ENCODE data around the gene ADSS1.

The ADSS1 gene

GRCh38 chr14:104696671-104697316 is 27.2 kb upstream of the ADSS1 start:
- H3K36me3 ChIP-seq (ENCODE audit: insufficient read depth, low read depth, low read length) = peaks cover 5% of the 10 kb centered on the region; the same call in 1 of the 2 replicates
- H3K4me1 ChIP-seq (ENCODE audit: insufficient read depth, low read length) = peaks cover 18% of the 10 kb centered on the region
- no peak overlapping the region for H3K4me3 ChIP-seq (ENCODE audit: low read length)

GRCh38 chr14:104697317-104697703 is 26.7 kb upstream of the ADSS1 start:
- H3K4me3 ChIP-seq (ENCODE audit: low read length) = no peak overlapping the region
- peaks cover 18% of the 10 kb centered on the region for H3K4me1 ChIP-seq (ENCODE audit: insufficient read depth, low read length)
- peaks cover 7% of the 10 kb centered on the region; the same call in 1 of the 2 replicates for H3K36me3 ChIP-seq (ENCODE audit: insufficient read depth, low read depth, low read length)
- H3K27me3 ChIP-seq (ENCODE audit: insufficient read depth, low read length) = no peaks in the 10 kb centered on the region; the same call in 1 of the 2 replicates
- H3K27ac ChIP-seq (ENCODE audit: low read length) = no peak overlapping the region
- H3K9me3 ChIP-seq (ENCODE audit: insufficient read depth, low read depth, low read length) = no peaks in the 10 kb centered on the region
- no peak overlapping the region for H3K9ac ChIP-seq (ENCODE audit: low read depth, low read length)

More at GRCh38 chr14:104696671-104697316, 27.2 kb upstream of the ADSS1 start:
- H3K9me3 ChIP-seq (ENCODE audit: insufficient read depth, low read depth, low read length) = no peaks in the 10 kb centered on the region
- no peak overlapping the region for H3K9ac ChIP-seq (ENCODE audit: low read depth, low read length)
- H3K27ac ChIP-seq (ENCODE audit: low read length) = no peak overlapping the region
- H3K27me3 ChIP-seq (ENCODE audit: insufficient read depth, low read length) = no peaks in the 10 kb centered on the region; the same call in 1 of the 2 replicates

- Histone ChIP-seq H3K27me3 (ENCODE audit: insufficient read depth, low read length) (no peaks in the 10 kb centered on the region; the same call in 1 of the 2 replicates), H3K9me3 (ENCODE audit: insufficient read depth, low read depth, low read length) (no peaks in the 10 kb centered on the region), H3K9ac (ENCODE audit: low read depth, low read length) (no peak overlapping the region), H3K36me3 (ENCODE audit: insufficient read depth, low read depth, low read length) (peaks cover 7% of the 10 kb centered on the region; the same call in 1 of the 2 replicates), H3K27ac (ENCODE audit: low read length) (no peak overlapping the region), H3K4me3 (ENCODE audit: low read length) (no peak overlapping the region), H3K4me1 (ENCODE audit: insufficient read depth, low read length) (peaks cover 18% of the 10 kb centered on the region)
Observed at GRCh38 chr14:104697892-104698583, 26.0 kb upstream of the ADSS1 start.

GRCh38 chr14:104698688-104699425 is 25.2 kb upstream of the ADSS1 start:
- Histone ChIP-seq H3K9me3 (ENCODE audit: insufficient read depth, low read depth, low read length) (peaks cover 3% of the 10 kb centered on the region; the same call in 1 of the 2 replicates), H3K9ac (ENCODE audit: low read depth, low read length) (no peak overlapping the region), H3K36me3 (ENCODE audit: insufficient read depth, low read depth, low read length) (peaks cover 13% of the 10 kb centered on the region), H3K27me3 (ENCODE audit: insufficient read depth, low read length) (no peaks in the 10 kb centered on the region; the same call in 1 of the 2 replicates), H3K27ac (ENCODE audit: low read length) (no peak overlapping the region), H3K4me3 (ENCODE audit: low read length) (no peak overlapping the region), H3K4me1 (ENCODE audit: insufficient read depth, low read length) (peaks cover 18% of the 10 kb centered on the region)

- Histone ChIP-seq H3K9me3 (ENCODE audit: insufficient read depth, low read depth, low read length) (peaks cover 8% of the 10 kb centered on the region), H3K36me3 (ENCODE audit: insufficient read depth, low read depth, low read length) (peaks cover 19% of the 10 kb centered on the region), H3K27ac (ENCODE audit: low read length) (no peak overlapping the region), H3K4me1 (ENCODE audit: insufficient read depth, low read length) (peaks cover 15% of the 10 kb centered on the region), H3K4me3 (ENCODE audit: low read length) (no peak overlapping the region), H3K27me3 (ENCODE audit: insufficient read depth, low read length) (no peaks in the 10 kb centered on the region; the same call in 1 of the 2 replicates), H3K9ac (ENCODE audit: low read depth, low read length) (no peak overlapping the region)
Observed at GRCh38 chr14:104699426-104699748, 24.6 kb upstream of the ADSS1 start.

- Histone ChIP-seq H3K27me3 (ENCODE audit: insufficient read depth, low read length) (no peaks in the 10 kb centered on the region; the same call in 1 of the 2 replicates), H3K36me3 (ENCODE audit: insufficient read depth, low read depth, low read length) (peaks cover 26% of the 10 kb centered on the region), H3K4me3 (ENCODE audit: low read length) (no peak overlapping the region), H3K9me3 (ENCODE audit: insufficient read depth, low read depth, low read length) (peaks cover 14% of the 10 kb centered on the region), H3K9ac (ENCODE audit: low read depth, low read length) (no peak overlapping the region; the same call in 1 of the 2 replicates), H3K27ac (ENCODE audit: low read length) (no peak overlapping the region), H3K4me1 (ENCODE audit: insufficient read depth, low read length) (peaks cover 7% of the 10 kb centered on the region)
Observed at GRCh38 chr14:104700225-104700651, 23.8 kb upstream of the ADSS1 start.

DNA sequence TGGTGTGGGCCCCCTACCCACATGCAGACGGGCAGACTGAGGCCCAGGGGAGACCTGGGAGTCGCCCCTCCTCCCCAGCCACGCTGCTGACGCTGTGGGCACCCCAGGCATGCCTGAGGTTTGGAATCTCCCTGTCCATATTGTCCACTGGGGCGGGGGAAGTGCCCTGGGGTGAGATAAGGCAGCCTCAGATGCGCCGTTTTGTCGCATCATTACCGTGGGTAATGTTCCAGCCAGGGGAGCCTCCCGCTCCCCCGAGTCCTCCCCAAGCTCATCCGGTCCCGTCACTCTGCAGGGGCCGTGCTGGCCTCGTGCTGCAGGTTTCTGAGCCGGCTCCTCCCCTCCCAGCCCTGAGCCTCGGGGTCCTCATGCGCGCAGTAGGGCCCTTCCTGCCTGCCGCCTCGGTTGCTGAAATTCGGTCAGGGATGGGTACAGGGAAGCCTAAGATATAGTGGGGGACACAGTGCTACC is 23.2 kb upstream of the ADSS1 start:
- Histone ChIP-seq H3K27me3 (ENCODE audit: insufficient read depth, low read length) (no peaks in the 10 kb centered on the region; the same call in 1 of the 2 replicates), H3K9me3 (ENCODE audit: insufficient read depth, low read depth, low read length) (peaks cover 14% of the 10 kb centered on the region), H3K4me3 (ENCODE audit: low read length) (no peak overlapping the region; the same call in 1 of the 2 replicates), H3K4me1 (ENCODE audit: insufficient read depth, low read length) (peaks cover 7% of the 10 kb centered on the region), H3K9ac (ENCODE audit: low read depth, low read length) (no peak overlapping the region; the same call in 1 of the 2 replicates), H3K36me3 (ENCODE audit: insufficient read depth, low read depth, low read length) (peaks cover 26% of the 10 kb centered on the region), H3K27ac (ENCODE audit: low read length) (no peak overlapping the region)

DNA sequence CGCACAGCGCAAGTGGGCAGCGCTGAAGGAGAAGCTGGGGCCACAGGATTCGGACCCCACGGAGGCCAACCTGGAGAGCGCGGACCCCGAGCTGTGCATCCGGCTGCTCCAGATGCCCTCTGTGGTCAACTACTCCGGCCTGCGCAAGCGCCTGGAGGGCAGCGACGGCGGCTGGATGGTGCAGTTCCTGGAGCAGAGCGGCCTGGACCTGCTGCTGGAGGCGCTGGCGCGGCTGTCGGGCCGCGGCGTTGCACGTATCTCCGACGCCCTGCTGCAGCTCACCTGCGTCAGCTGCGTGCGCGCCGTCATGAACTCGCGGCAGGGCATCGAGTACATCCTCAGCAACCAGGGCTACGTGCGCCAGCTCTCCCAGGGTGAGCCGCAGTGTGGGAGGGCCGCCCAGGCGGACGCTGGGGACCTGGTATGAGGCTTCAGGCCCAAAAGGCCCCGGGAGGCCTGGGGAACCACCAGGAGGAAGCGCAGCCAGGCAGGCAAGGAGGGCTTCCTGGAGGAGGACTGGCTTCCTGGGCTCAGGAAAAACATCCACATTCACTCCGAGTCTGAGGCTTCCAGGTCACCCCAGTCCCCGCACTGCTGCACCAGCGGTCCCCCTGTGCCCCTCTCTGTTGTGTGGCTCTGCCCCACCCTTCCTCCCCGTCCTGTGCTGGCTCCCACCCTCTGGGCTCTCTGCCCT is 22.5 kb upstream of the ADSS1 start:
- Histone ChIP-seq H3K36me3 (ENCODE audit: insufficient read depth, low read depth, low read length) (peaks cover 26% of the 10 kb centered on the region), H3K9me3 (ENCODE audit: insufficient read depth, low read depth, low read length) (peaks cover 14% of the 10 kb centered on the region), H3K4me1 (ENCODE audit: insufficient read depth, low read length) (peaks cover 7% of the 10 kb centered on the region), H3K9ac (ENCODE audit: low read depth, low read length) (no peak overlapping the region), H3K4me3 (ENCODE audit: low read length) (no peak overlapping the region; the same call in 1 of the 2 replicates), H3K27me3 (ENCODE audit: insufficient read depth, low read length) (no peaks in the 10 kb centered on the region; the same call in 1 of the 2 replicates), H3K27ac (ENCODE audit: low read length) (no peak overlapping the region)

DNA sequence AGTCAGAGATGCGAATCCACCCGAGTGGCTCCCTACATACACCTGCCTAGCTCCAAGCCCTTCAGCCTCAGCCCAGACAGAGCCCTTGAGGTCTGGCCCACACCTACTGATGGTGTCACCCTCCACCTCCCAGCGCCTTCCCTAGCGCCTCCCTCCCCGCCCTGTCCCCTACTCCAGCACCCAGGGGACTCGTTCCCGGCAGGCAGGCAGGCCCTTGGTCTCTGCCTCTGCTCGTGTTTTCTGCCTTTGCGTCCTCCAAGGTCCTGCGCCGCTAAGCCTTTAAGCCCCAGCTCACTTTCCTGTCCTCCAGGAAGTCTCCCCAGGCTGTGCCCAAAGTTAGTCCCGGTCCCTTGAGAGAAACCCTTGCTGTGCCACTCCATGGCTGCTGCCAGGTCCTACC is 21.9 kb upstream of the ADSS1 start:
- no peaks in the 10 kb centered on the region; the same call in 1 of the 2 replicates for H3K27me3 ChIP-seq (ENCODE audit: insufficient read depth, low read length)
- H3K36me3 ChIP-seq (ENCODE audit: insufficient read depth, low read depth, low read length) = peaks cover 26% of the 10 kb centered on the region
- H3K27ac ChIP-seq (ENCODE audit: low read length) = no peak overlapping the region
- H3K9ac ChIP-seq (ENCODE audit: low read depth, low read length) = no peak overlapping the region
- H3K4me1 ChIP-seq (ENCODE audit: insufficient read depth, low read length) = peaks cover 7% of the 10 kb centered on the region
- peaks cover 14% of the 10 kb centered on the region for H3K9me3 ChIP-seq (ENCODE audit: insufficient read depth, low read depth, low read length)
- no peak overlapping the region for H3K4me3 ChIP-seq (ENCODE audit: low read length)

- peaks cover 26% of the 10 kb centered on the region for H3K36me3 ChIP-seq (ENCODE audit: insufficient read depth, low read depth, low read length)
- peaks cover 7% of the 10 kb centered on the region for H3K4me1 ChIP-seq (ENCODE audit: insufficient read depth, low read length)
- no peak overlapping the region for H3K9ac ChIP-seq (ENCODE audit: low read depth, low read length)
- no peaks in the 10 kb centered on the region; the same call in 1 of the 2 replicates for H3K27me3 ChIP-seq (ENCODE audit: insufficient read depth, low read length)
- no peak overlapping the region for H3K4me3 ChIP-seq (ENCODE audit: low read length)
- H3K9me3 ChIP-seq (ENCODE audit: insufficient read depth, low read depth, low read length) = peaks cover 14% of the 10 kb centered on the region
- no peak overlapping the region for H3K27ac ChIP-seq (ENCODE audit: low read length)
Observed at GRCh38 chr14:104702673-104703072, 21.4 kb upstream of the ADSS1 start.

GRCh38 chr14:104703269-104703668 is 20.8 kb upstream of the ADSS1 start:
- H3K27me3 ChIP-seq (ENCODE audit: insufficient read depth, low read length) = no peaks in the 10 kb centered on the region; the same call in 1 of the 2 replicates
- H3K4me1 ChIP-seq (ENCODE audit: insufficient read depth, low read length) = peaks cover 5% of the 10 kb centered on the region; the same call in 1 of the 2 replicates
- no peak overlapping the region for H3K27ac ChIP-seq (ENCODE audit: low read length)
- H3K4me3 ChIP-seq (ENCODE audit: low read length) = no peak overlapping the region
- H3K9me3 ChIP-seq (ENCODE audit: insufficient read depth, low read depth, low read length) = peaks cover 14% of the 10 kb centered on the region
- no peak overlapping the region for H3K9ac ChIP-seq (ENCODE audit: low read depth, low read length)
- H3K36me3 ChIP-seq (ENCODE audit: insufficient read depth, low read depth, low read length) = peaks cover 26% of the 10 kb centered on the region

All from iPS-20b (cell line).